Measurements from ENCODE around the gene SLC23A2.
"Not testable (repeated sequence)": the region's sequence is repeated elsewhere in the genome, so short reads cannot be mapped to it uniquely, and the experiment has no call there.

The SLC23A2 gene

DNA sequence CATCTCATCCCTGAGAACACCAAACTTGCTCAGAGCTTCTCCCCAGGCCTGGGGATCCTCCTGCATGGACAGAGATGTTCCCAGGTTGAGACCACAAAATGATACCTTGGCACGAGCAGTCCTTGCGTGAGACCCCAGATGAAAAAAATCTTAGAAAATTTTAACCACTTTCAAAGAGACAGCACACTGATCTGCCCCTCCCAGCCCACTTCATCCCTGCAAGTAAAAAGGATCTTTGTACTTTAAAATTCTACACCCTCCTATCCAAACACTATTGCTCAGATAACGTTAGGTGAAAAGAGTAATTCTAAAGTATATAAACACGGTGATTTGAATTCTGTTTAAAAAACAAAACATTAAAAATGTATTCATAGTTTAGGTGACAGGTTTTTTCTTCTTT lies 98.5 kb downstream of the SLC23A2 start:
- DNase-seq (ENCODE audit: low spot score), result no peak

DNA sequence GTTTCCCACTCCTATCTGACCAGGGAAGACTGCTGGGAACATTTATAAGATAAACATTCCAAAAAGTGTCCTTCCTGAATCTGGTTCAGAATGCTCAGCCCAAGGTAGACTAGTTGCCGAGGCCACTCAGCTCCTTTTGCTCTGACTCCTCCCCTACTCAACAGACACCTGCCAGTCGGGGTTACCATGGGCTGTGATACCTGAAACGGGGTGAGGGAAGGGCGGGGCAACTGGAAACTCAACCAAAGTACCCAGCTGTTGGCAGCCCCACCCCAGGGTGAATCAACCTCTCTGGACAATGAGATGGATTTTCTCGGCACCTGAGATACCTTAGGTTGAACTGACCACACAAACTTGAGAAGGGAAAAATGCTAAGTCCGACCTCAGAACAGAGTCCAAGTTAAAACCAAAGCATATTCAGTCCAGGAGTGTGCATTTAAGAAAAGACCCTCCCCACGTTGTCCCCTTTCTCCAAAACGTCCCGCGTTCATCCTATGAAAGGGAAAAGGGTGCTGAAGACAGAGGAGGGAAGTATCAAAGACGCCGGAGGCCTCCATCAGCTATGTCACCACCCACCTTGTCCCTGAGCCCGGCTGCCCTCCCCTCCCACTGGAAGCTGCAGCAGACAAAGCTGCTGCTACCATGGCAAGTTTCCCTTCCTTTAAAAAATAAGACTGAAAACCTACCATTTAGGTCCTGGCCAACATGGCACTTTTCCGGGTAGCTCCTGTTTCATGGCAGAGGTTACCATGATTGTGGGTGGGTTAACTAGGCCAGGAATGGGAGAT lies 100.1 kb downstream of the SLC23A2 start:
- no peak for DNase-seq (ENCODE audit: low spot score)

DNA sequence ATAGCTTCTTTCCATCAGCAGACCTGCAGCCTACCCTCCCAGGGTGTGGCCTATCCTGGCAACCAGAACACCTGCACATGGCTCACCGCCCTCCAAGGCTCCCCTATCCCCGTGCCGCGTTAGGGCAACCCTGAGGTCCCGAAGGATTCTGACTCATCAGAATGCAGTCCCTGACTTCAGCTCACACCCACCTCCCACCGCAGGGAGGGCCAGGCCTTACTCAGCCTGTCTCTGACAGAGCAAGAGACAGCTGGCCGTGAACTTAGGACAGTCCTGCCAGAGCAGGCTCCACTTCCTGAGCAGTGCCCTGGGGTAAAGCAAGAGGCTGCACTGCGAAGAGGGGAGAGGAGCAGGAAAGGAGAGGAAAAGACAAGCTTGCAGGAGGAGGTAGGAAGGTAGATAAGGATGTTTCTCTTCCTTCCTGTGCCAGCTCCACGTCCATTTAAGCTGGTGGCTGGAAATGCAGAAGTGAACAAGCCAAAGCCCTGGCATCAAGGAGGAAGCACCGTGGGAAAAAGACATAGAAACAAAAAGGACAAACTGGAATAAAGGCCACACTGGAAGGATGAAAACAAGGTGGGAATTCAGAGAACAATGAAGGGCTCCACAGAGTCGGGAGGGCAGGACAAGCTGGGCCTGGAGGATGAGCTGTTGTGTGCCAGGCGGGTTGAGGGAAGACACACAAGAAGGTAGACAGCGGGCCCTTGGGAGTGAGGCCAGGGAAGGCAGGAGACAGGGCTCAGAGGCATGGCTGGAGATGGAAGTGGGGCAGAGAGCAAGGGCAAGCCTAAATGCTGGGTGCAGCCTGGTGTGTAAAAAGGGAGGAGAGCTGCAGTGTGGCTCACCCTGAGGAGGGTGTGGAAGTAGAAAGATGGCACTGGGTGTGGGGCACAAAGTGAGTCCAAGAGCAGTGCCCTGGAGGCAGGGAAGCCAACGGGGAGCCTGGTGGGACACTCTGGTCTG lies 102.7 kb downstream of the SLC23A2 start:
- peak; percentile 73 for DNase-seq (ENCODE audit: low spot score)

DNA sequence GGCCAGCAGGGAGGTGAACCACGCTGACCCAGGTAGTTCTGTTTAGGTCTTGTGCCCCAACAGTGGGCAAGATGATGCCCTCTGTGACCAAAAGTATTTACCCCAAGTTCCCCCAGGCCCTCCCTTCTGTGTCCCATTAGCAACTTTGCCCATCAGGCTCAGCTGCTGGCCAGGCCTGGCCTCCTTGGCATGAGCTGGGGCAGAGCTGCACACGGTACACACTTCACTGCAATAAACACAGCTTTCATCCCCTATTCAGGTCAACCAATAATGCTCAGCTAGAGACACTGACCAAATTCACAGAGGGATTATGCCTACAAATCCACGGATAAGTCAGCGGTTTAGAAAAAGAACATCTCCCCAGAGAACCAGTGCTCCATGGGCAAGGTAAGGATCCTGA lies 103.7 kb downstream of the SLC23A2 start:
- no peak for DNase-seq (ENCODE audit: low spot score)

DNA sequence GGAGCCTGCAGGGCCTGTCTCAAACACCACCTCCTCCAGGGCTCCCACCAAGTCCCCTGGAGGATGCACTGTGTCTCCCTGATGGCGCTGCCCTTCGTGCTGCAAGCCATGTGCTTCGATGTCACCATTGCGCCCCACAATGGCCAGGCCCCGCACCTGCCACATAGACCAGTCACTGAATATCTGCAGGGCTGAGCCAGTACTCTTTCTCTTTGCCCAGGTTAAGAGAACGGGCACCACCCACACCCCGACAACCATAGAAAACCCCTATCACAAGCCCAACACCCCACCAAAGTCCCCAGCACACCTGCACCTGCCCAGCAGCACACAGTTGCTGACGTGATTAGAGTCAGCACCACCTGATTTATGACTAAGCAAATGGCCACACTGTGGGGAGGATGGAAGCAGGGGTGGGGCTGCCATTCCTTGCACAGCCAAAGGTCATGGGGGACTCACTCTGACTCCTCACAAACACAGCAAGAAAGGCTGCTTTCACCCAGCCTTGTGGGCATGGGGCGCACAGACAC lies 104.3 kb downstream of the SLC23A2 start:
- DNase-seq (ENCODE audit: low spot score), result no peak

DNA sequence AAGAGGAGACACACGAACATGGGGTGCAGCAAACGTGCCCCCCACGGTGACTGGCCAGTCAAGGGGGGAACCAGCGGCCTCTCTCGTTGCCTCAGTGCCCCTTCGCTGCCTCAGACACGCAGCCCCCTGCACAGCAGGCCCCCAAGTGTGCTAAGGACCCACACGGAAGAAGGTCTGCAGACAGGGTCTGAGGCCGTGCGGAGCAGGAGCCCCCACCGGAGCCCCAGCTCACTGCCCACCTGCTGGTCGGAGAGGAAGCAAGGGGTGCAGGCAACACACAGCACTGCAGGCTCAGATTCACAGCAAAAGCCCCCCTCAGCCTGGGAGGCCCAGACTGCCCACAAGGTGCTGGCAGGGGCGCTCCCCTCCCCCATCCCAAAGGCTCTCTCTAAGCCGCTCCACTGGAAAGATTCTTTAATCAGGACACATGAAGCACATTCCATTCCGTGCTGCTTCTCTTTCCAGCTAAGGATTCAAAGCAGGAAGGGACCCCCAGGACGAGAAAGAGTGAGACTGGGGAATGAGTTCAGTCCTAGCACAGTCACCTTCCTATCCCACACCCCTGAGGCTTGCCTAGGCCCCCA lies 105.1 kb downstream of the SLC23A2 start:
- no peak for DNase-seq (ENCODE audit: low spot score)

DNA sequence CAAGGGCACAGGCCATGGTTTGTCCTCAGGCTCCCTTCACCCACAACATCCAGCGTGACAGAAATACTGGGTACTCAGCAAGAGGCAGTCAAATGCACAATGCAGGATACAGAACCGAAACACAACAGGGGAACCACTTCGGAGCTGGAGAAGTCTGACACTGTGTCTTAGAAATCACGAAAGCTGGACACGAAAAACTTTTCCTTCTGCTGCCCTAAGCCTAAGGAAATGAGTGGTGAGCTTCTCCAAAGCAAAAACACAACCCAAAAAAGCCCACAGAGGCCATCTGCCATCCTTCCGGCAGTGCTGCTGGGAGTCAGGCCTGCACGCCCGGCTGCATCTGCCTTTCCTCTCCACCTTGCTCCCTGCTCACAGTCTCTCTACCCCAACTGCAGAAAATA lies 106.3 kb downstream of the SLC23A2 start:
- no peak for DNase-seq (ENCODE audit: low spot score)

DNA sequence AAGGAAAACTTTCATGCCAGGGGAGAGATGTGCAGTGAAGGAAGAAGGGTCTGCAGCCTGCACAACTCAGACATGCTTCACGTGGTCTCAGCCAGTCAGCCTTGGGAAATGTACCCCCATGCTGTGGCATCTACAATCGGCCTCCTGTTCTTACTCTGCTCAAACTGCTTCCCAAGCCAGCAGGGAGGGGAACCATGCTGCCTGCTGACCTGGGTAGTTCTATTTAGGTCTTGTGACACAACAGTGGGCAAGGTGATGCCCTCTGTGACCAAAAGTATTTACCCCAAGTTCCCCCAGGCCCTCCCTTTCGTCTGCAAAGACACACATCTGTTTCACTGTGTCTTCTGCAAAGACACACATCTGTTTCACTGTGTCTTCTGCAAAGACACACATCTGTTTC lies 106.9 kb downstream of the SLC23A2 start:
- no peak for DNase-seq (ENCODE audit: low spot score)

DNA sequence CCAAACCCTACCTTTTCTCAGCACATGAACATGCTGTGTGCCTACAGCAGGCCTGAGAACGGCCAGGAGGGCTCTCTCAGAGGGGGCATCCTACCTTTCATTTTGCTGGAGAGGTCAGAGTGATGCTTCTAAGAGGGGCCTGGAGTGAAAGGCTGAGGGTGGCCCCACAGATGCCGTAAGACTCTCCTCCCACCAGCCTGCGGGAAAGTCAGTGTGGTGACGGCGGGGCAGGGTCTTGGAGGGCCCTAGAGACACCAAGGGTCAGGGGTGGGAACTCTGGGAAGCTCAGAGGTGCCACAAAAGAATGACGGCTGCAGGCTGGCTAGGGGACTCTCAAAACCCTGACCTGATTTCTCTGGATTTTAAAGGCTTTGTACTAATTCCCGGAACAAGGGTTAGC lies 107.6 kb downstream of the SLC23A2 start:
- DNase-seq (ENCODE audit: low spot score), result no peak

DNA sequence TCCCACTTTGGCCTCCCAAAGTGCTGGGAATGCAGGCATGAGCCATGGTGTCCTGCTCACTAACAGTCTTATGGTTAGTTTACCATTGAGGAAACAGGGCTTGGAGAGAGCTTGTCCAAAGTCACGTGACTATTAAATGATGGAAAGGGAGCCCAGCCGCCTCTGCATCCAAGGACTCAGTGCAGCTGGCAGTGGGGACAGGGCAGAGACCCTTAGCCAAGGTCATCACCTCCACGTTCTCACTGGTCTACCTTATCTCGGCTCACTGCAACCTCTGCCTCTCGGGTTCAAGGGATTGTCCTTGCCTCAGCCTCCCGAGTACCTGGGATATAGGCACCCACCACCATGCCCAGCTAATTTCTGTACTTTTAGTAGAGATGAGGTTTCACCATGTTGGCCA lies 109.3 kb downstream of the SLC23A2 start:
- DNase-seq (ENCODE audit: low spot score), result no peak

DNA sequence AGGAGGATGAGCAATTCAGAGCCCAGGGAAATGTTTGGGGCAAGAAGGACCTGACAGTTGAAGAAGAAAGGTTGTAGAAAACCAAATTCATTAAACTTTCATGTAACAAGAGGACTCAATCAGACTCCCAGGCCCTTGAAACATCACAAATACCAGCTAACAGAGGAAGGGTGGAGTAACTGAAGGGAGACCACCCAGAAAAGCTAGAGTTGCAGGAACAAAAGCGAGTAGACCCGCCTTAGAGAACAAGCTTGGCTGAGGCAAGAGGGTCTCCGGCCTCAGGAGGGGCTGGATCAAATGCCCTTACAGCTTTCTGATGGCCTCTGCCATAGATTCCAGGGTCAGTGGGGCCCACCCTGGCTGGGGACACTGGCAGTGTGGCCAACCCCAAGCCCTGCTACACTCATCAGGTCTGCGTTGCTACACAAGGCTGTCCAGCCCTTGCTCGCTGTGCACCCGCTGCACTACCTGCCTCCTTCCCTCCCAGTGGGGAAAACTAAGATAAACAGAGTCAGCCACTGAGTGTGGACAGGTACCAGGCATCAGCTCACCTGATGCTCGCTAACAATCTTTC lies 110.0 kb downstream of the SLC23A2 start:
- no peak for DNase-seq (ENCODE audit: low spot score)

DNA sequence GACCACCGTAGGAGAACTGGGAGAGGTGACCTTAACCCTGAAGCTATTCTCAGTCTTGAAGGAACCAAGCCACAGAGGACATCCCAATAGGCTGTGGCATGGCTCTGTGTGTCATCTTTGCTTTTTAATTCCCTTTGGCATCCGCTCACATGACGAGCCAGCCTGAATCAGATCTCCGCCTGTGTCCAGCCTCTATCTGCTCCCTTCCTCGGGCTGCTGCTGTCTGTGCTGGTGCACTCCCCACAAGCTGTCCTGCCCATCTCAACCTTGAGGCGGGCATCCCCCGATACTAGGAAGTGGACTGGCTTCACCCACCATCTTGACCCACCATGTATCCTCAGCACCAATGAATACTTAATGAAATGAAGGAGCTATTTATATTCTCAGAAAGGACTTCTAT lies 111.9 kb downstream of the SLC23A2 start:
- DNase-seq (ENCODE audit: low spot score), result no peak

DNA sequence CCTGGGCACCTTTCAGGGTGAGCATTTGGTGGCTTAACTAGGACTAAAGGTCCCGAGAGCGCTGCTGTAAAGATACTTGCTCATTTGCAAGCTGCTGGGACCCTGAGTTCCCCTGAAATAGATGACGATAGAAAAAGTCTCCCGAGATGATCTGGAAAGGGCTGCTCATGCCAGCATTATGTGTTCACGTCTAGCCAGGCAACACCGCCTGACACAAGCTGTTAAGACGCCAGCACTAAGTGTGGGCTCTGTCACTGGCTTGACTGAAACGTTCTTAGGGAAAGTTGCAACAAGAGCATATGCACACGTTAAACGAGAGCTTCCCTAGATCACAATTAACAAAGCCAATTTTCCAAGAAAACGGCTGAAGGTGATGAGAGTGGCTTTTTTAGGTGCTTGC lies 113.7 kb downstream of the SLC23A2 start:
- no peak for DNase-seq (ENCODE audit: low spot score)

DNA sequence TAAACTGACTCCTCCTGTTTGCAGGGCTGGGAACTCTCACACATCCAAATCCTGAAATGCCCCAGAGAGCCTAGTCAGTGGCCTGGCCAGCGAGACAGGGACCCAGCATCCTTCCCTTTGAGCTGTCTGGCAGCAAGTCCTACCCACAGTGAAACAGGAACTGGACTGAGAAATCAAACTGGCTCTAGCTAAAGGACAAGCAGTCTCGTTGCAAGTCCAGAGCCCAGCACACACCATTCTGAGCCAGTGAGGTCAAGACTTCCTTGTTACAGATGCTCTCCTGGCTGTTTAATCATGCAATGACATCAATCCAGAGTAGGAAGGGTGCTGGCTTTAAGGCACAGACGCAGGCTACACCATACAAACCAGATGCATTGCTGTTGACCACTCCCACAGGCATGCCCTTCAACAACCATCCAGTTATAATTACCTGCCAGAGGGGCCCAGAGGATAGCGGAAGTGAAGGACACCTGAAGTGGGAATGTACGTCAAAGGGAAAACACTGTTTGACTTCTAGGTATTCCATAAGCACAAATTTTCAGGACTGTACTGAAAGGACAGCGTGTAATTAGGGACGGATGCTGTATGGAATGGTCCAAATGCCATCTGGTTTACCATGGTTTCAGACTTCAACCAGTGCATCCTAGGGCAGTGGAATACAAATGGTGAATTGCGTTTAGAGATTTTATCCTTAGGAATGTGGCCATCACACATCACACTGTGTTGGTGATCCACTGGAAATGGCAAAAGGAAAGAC lies 114.4 kb downstream of the SLC23A2 start:
- DNase-seq (ENCODE audit: low spot score), result no peak

DNA sequence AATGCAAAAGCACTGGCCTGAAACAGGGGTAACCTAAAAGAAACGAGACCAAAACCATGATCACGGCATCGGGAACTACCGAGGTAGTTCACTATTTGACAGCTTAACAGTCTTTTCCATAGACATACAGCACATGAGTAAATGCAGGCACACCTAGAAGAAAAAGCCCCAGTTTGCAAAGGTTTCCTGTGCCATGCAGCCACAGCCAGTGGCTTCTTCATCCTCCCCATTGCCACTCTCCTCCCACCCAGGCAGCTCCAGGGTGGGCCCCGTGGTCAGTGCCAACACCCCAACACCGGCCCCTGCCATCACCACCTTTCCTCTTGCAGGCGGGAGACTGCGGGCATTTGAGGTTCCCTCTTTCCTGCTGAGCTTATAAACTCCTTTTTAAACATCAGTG lies 115.4 kb downstream of the SLC23A2 start:
- DNase-seq (ENCODE audit: low spot score), result no peak

DNA sequence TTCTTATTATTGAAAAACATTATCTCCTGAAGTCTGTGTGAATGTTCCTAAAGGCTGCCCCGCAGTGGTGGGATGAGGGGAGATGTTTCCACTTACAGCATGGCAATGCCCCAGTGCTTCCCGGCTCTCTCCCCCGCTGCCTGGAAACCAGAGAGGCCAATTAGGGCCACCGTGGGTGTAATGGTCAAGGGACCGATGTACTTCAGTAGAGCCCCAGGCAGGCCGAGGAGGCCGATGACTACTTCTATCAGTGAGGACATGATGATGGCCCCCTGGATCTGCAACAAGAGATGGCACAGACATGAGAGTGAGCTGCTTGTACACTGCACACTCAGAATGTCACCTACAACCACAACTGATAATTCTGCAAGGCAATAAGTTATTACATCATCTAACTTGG lies 117.8 kb downstream of the SLC23A2 start:
- no peak for DNase-seq (ENCODE audit: low spot score)

DNA sequence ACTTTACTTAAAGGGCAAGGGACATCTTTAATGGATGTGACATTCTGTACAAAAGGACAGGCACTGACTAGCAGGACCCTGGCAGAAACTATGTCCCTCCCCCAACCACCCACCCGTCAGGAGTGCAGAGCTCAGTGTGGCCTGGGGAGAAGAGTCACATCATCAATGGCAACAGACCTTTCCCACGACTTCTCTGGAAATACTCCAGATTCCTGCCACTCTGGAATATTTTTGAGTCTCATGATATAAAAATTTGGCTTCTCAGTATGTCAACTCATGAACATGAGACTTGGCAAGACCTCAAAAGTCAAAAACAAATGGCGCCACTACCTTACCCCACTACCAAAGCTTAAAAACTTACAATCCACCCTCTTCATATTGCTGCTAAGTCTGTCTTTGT lies 118.3 kb downstream of the SLC23A2 start:
- no peak for DNase-seq (ENCODE audit: low spot score)

DNA sequence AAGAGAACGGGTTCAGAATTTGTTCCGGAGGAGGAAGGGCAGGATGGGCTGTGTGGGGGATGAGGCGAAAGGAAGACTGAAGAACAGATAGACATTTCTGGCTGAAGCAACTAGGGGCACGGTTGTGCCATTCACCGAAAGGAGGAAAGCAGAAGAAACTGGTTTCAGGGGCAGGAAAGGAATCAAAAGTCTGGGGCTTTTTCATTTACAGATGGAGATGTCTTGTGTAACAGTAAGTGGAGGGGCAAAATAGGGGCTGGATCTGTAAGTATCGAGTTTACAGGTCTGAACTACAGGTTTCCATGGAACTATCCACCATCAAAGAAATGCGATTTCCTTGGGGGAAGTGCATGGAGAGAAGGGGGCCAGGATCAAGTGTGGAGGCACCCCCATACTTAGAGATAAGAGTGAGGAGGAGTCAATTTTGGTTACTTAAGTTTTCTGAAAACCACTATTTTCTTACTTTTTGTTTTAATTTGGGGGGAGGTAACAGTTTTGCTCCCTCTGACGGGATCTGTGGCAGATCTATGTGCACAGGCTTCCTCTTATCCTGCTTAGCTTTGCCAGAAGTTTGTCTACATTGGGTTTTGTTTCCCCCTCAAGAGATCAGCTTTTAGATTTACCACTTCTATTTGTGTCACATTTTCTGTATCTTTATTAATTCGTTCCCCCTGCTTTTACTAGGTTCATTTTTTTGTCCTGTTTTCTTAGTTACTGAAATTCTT lies 120.1 kb downstream of the SLC23A2 start:
- no peak for DNase-seq (ENCODE audit: low spot score)

DNA sequence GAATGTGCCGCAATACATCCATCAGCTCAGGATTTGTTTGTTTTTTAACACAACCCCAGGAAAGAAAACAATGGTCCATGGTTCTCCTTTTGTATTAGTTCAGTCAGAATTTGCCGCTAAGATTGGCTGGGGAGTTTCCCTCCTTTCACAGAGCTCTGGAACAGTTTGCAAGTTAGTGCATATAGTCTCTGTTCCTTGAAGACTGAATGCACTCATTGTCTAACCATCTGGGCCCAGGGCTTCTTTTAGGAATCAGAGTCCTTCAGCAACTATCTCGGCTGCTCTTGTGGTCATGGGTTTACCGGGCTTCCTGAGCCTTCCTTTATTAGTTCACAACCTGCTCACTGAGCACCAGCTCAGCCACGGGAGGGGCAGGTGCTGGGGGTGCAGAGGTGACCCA lies 121.3 kb downstream of the SLC23A2 start:
- DNase-seq (ENCODE audit: low spot score), result no peak

DNA sequence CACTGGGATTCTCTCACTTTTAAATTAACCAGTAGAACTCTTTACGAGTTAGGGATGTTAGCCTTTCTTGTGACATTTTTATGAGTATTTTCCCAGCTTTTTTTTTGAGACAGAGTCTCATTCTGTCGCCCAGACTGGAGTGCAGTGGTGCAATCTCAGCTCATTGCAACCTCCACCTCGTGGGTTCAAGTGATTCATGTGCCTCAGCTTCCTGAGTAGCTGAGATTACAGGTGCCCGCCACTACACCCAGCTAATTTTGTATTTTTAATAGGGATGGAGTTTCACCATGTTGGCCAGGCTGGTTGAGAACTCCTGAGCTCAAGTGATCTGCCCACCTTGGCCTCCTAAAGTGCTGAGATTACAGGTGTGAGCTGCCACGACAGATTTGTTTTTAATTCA lies 123.2 kb downstream of the SLC23A2 start:
- DNase-seq (ENCODE audit: low spot score), result not testable (repeated sequence)

DNA sequence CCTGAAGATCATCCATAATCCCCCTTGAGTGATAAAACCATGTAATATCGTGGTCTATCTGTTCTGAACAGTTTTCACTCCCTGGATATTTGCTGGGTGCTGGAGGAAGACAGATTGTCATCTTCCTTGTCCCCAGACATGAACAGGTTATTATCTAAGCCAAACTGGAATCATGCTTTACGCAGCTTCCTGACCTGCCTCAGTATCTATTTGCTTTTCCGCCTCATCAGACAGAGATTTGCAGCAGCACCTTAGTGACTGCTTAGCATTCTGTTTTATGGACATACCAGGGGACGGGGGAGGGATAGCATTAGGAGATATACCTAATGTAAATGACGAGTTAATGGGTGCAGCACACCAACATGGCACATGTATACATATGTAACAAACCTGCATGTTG lies 124.6 kb downstream of the SLC23A2 start:
- no peak for DNase-seq (ENCODE audit: low spot score)
